Measurements from ENCODE around the gene ILF3.

ILF3 gene

GRCh38 chr19:10726268-10726667 lies 72.1 kb downstream of the ILF3 start:
- DNase-seq (ENCODE audit: extremely low read depth in 1 of 2, low read depth in 1 of 2): no peak

GRCh38 chr19:10727685-10728201 lies 73.6 kb downstream of the ILF3 start:
- no peak for DNase-seq (ENCODE audit: extremely low read depth in 1 of 2, low read depth in 1 of 2)

GRCh38 chr19:10729411-10729810 lies 75.3 kb downstream of the ILF3 start:
- DNase-seq (ENCODE audit: extremely low read depth in 1 of 2, low read depth in 1 of 2): no peak

- DNase-seq (ENCODE audit: extremely low read depth in 1 of 2, low read depth in 1 of 2): no peak
Observed at GRCh38 chr19:10730932-10731331, 76.8 kb downstream of the ILF3 start.

- no peak for DNase-seq (ENCODE audit: extremely low read depth in 1 of 2, low read depth in 1 of 2)
Observed at GRCh38 chr19:10735741-10736140, 81.6 kb downstream of the ILF3 start.

- no peak for DNase-seq (ENCODE audit: extremely low read depth in 1 of 2, low read depth in 1 of 2)
Observed at GRCh38 chr19:10736189-10736588, 82.0 kb downstream of the ILF3 start.

GRCh38 chr19:10736916-10737551 lies 82.9 kb downstream of the ILF3 start:
- DNase-seq (ENCODE audit: extremely low read depth in 1 of 2, low read depth in 1 of 2): no peak

- DNase-seq (ENCODE audit: extremely low read depth in 1 of 2, low read depth in 1 of 2): no peak
Observed at GRCh38 chr19:10737722-10738121, 83.6 kb downstream of the ILF3 start.

- DNase-seq (ENCODE audit: extremely low read depth in 1 of 2, low read depth in 1 of 2): no peak
Observed at GRCh38 chr19:10740798-10741197, 86.7 kb downstream of the ILF3 start.

Data from activated CD8-positive, alpha-beta memory T cell treated with anti-CD3 and anti-CD28 coated beads for 1 hour (primary cell).